LHCN-M2 (cell line): Measurements from ENCODE around the gene SIL1. TPM values are rescaled to one million over a fixed set of nuclear protein-coding genes. Genes with fewer than 3 reads are reported as not detected.
A peak's percentile ranks its signal among the peaks of the same experiment; 100 is the strongest.
"Not testable (repeated sequence)": the region's sequence is repeated elsewhere in the genome, so short reads cannot be mapped to it uniquely, and the experiment has no call there.

Source experiments
- DNase-seq: peaks from one replicate; pipeline ENCODE4 v3.0.0-alpha.2; 2012; ENCODE audit warnings: low read depth
- total RNA-seq: library from RNA; depleted of rRNA; stranded (reverse); fragments of >200 nt; gene quantifications from 2 replicates; pipeline ENCODE4 v1.2.3, GENCODE V29; 2014

SIL1 gene
- total RNA-seq, 1 experiment from 2014 or later = 41.4 TPM

GRCh38 chr5:138927544-138927943 lies 270.6 kb downstream of the SIL1 start:
- no peak for DNase-seq

GRCh38 chr5:138926688-138927448 lies 271.3 kb downstream of the SIL1 start:
- DNase-seq = no peak

- DNase-seq = no peak
These were observed 271.9 kb downstream of the SIL1 start for GRCh38 chr5:138926257-138926656.

GRCh38 chr5:138925090-138925635 lies 273.0 kb downstream of the SIL1 start:
- DNase-seq = no peak

GRCh38 chr5:138922494-138922893 lies 275.7 kb downstream of the SIL1 start:
- DNase-seq = no peak

GRCh38 chr5:138921362-138921761 lies 276.8 kb downstream of the SIL1 start:
- DNase-seq = not testable (repeated sequence)

GRCh38 chr5:138920181-138920580 lies 278.0 kb downstream of the SIL1 start:
- no peak for DNase-seq

- no peak for DNase-seq
These were observed 279.5 kb downstream of the SIL1 start for GRCh38 chr5:138918686-138919085.

GRCh38 chr5:138914338-138914737 lies 283.8 kb downstream of the SIL1 start:
- no peak for DNase-seq

- DNase-seq = no peak
These were observed 284.4 kb downstream of the SIL1 start for GRCh38 chr5:138913773-138914172.

GRCh38 chr5:138912093-138912492 lies 286.1 kb downstream of the SIL1 start:
- no peak for DNase-seq

- no peak for DNase-seq
These were observed 286.7 kb downstream of the SIL1 start for GRCh38 chr5:138911441-138911840.

- peak; percentile 59 for DNase-seq
These were observed 287.5 kb downstream of the SIL1 start for GRCh38 chr5:138910546-138911185.

- no peak for DNase-seq
These were observed 288.4 kb downstream of the SIL1 start for GRCh38 chr5:138909734-138910133.

- DNase-seq = peak; percentile 61
These were observed 292.6 kb downstream of the SIL1 start for GRCh38 chr5:138905541-138905940.

GRCh38 chr5:138903130-138903775 lies 294.9 kb downstream of the SIL1 start:
- no peak for DNase-seq

- DNase-seq = no peak
These were observed 296.5 kb downstream of the SIL1 start for GRCh38 chr5:138901716-138902115.

GRCh38 chr5:138900281-138900965 lies 297.7 kb downstream of the SIL1 start:
- peak; percentile 58 for DNase-seq

GRCh38 chr5:138898742-138899141 lies 299.4 kb downstream of the SIL1 start:
- DNase-seq = no peak

- DNase-seq = no peak
These were observed 299.9 kb downstream of the SIL1 start for GRCh38 chr5:138898299-138898698.
